ES-I3 (cell line): Measurements from ENCODE around the gene ZG16.
"Not testable (repeated sequence)": the region's sequence is repeated elsewhere in the genome, so short reads cannot be mapped to it uniquely, and the experiment has no call there.

Experiments used
- H3K36me3 ChIP-seq: 2 replicates; pipeline ENCODE4 v1.6.1; 2013; ENCODE audit warnings: mild to moderate bottlenecking, low read length, control low read depth, moderate library complexity; ENCODE audit not compliant: insufficient read depth
- H3K4me1 ChIP-seq: 2 replicates; pipeline ENCODE4 v1.6.1; 2013; ENCODE audit warnings: mild to moderate bottlenecking, control low read depth, low read length; ENCODE audit not compliant: insufficient read depth
- H3K9ac ChIP-seq: 2 replicates; pipeline ENCODE4 v1.6.1; 2013; ENCODE audit warnings: low read depth, mild to moderate bottlenecking, low read length, moderate library complexity
- H3K9me3 ChIP-seq: 2 replicates; pipeline ENCODE4 v1.6.1; 2013; ENCODE audit warnings: mild to moderate bottlenecking, low read length, moderate library complexity; ENCODE audit not compliant: control insufficient read depth, insufficient read depth

ZG16 gene

DNA sequence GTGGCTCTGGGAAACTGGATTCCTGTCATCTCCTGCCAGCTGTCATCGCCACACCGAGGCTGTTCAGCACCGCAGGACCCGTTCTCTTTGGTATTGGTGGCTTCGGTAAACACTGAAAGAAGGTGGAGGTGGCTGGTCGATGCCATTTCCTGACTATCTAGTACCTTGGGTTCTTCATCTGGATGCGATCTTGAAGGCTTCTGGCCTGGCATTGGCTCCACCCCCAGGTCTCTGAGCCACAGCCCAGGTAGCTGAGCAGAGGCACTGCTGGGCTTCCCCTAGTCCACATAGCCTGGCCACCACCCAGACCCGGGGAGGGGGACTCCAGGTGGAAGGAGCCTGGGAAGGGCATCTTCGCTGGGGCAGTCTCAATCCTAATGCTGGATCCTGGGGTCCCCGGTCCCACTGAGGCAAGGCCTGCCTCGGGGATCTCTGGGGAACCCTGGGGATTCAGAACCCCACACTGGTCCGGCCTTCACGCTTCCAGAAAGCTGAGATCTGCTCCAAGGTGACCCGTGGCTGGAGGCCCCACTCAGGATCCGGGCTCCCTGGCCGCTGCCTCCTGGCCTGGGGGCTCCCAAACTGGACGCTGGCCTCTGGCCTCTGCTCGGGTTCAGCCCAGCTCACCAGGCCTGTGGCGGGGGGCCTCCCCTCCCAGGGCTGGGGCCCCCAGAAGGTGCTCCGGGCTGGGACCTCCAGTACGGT lies 34.1 kb upstream of the ZG16 start:
- H3K4me1 ChIP-seq, result no peaks in the 10 kb centered on the region
- no peaks in the 10 kb centered on the region for H3K9me3 ChIP-seq
- H3K36me3 ChIP-seq, result no peaks in the 10 kb centered on the region; the same call in 1 of the 2 replicates
- no peak overlapping the region for H3K9ac ChIP-seq

- Histone ChIP-seq H3K9me3 (no peaks in the 10 kb centered on the region), H3K36me3 (no peaks in the 10 kb centered on the region; the same call in 1 of the 2 replicates), H3K4me1 (no peaks in the 10 kb centered on the region), H3K9ac (no peak overlapping the region)
Measured at GRCh38 chr16:29744541-29745101, 33.4 kb upstream of the ZG16 start.

GRCh38 chr16:29745121-29745852 lies 32.8 kb upstream of the ZG16 start:
- H3K9ac ChIP-seq, result no peak overlapping the region
- H3K9me3 ChIP-seq, result no peaks in the 10 kb centered on the region
- H3K4me1 ChIP-seq, result no peaks in the 10 kb centered on the region
- H3K36me3 ChIP-seq, result no peaks in the 10 kb centered on the region; the same call in 1 of the 2 replicates

- no peak within 1 kb of the TSS for H3K9ac ChIP-seq
- H3K9me3 ChIP-seq, result no peaks in the 10 kb centered on the region
- H3K36me3 ChIP-seq, result no peaks in the 10 kb centered on the region; the same call in 1 of the 2 replicates
- no peaks in the 10 kb centered on the region for H3K4me1 ChIP-seq
Measured at GRCh38 chr16:29745853-29746345, 32.2 kb upstream of the ZG16 start, which contains the start of gene C16orf54. Gene C16orf54, minus strand, starts transcription at chr16:29745990. Its CDS starts 1,039 bp downstream, at chr16:29744951.

DNA sequence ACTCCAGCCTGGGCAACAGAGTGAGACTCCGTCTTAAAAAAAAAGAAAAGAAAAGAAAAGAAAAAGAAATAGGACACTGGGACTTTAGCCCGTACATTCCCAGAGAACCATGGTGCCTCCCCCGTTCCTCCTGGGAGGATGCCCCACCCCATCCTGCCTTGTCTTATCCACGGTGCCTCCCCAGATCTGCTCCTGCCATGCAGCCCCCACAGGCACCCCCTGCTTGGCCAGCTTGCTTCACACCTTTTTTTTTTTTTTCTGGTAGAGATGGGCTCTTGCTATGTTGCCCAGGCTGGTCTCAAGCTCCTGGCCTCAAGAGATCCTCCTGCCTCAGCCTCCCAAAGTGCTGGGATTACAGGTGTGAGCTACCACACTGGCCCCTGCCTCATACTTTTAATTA lies 31.5 kb upstream of the ZG16 start:
- not testable (repeated sequence) for H3K36me3 ChIP-seq, H3K9ac ChIP-seq, H3K9me3 ChIP-seq, H3K4me1 ChIP-seq

GRCh38 chr16:29747947-29748759 lies 29.9 kb upstream of the ZG16 start:
- no peak overlapping the region for H3K9ac ChIP-seq
- H3K9me3 ChIP-seq, result no peaks in the 10 kb centered on the region
- no peaks in the 10 kb centered on the region for H3K4me1 ChIP-seq
- no peaks in the 10 kb centered on the region; the same call in 1 of the 2 replicates for H3K36me3 ChIP-seq

GRCh38 chr16:29748760-29749149 lies 29.3 kb upstream of the ZG16 start:
- not testable (repeated sequence) for H3K36me3 ChIP-seq, H3K9ac ChIP-seq, H3K4me1 ChIP-seq, H3K9me3 ChIP-seq

GRCh38 chr16:29753516-29753915 lies 24.5 kb upstream of the ZG16 start:
- Histone ChIP-seq H3K4me1 (no peaks in the 10 kb centered on the region), H3K36me3 (no peaks in the 10 kb centered on the region; the same call in 1 of the 2 replicates), H3K9ac (no peak overlapping the region), H3K9me3 (no peaks in the 10 kb centered on the region)

DNA sequence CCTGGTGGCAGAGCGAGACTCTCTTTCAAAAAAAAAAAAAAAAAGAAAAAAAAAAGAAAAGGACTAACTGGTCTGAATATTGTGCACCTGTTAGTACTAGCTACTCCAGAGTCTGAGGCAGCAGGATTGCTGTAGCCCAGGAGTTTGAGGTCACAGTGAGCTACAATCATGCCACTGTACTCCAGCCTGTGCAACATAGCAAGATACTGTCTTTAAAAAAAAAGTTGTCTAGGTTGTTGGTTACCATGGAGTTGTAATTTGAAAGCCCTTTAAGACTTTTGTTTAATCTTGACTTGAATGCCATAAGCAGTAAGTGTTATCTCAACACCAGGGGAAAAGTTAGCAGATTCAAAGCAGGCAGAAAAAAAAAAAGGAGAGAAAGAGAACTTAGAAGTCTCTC lies 21.4 kb upstream of the ZG16 start:
- Histone ChIP-seq H3K9me3 (no peaks in the 10 kb centered on the region), H3K4me1 (no peaks in the 10 kb centered on the region), H3K9ac (no peak overlapping the region), H3K36me3 (no peaks in the 10 kb centered on the region)

DNA sequence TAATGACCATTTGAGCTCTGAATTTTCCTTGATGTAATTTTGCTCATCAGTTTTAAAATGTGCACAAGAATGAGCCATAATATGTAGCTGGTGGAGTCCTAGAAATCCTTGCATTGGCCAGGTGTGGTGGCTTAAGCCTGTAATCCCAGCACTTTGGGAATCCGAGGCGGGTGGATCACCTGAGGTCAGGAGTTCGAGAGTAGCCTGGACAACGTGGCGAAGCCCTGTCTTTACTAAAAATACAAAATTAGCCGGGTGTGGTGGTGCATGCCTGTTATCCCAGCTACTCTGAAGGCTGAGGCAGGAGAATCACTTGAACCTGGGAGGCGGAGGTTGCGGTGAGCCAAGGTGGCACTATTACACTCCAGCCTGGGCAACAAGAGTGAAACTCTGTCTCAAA lies 21.0 kb upstream of the ZG16 start:
- H3K9me3 ChIP-seq, H3K36me3 ChIP-seq, H3K4me1 ChIP-seq, H3K9ac ChIP-seq: not testable (repeated sequence)

- H3K9ac ChIP-seq, result no peak overlapping the region
- no peaks in the 10 kb centered on the region for H3K4me1 ChIP-seq
- no peaks in the 10 kb centered on the region for H3K9me3 ChIP-seq
- H3K36me3 ChIP-seq, result no peaks in the 10 kb centered on the region
Measured at GRCh38 chr16:29757950-29758466, 20.0 kb upstream of the ZG16 start.

DNA sequence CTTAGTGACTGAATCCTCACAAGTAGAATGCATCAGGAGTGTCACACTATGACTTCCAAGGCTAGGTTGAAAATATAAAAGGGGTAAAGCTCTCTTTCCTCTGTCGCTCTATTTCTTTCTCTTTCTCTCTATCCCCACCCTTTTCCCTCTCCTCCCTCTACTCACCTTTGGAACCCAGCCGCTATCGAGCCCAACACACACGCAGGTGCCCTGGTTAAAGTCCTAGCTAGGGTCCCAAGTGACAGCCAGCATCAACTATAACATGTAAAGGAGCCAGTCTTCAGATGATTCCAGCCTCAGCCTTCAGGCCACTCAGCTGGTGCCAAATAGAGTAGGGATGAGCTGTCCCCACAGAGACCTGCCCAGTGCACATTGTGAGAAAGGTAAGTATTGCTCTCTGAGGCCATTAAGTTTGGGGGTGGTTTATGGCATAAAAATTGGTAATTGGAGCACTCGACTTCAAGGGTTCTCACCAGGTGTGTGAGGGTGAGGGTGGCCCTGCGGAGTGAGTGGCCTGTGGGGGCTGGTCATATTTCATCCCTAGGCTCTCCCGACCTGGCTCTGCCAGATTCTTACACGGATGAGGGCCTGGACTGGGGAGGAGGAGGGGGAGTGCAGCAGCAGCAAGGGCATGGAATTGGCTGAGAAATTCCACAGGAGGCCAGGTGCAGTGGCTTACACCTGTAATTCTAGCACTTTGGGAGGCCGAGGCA lies 17.3 kb upstream of the ZG16 start:
- Histone ChIP-seq H3K4me1 (no peaks in the 10 kb centered on the region), H3K9ac (no peak overlapping the region), H3K9me3 (no peaks in the 10 kb centered on the region), H3K36me3 (no peaks in the 10 kb centered on the region)

- not testable (repeated sequence) for H3K4me1 ChIP-seq, H3K36me3 ChIP-seq, H3K9ac ChIP-seq, H3K9me3 ChIP-seq
Measured at GRCh38 chr16:29761280-29761651, 16.8 kb upstream of the ZG16 start.
